GM23338 (cell line): Measurements from ENCODE around the gene KRTAP7-1. TPM values are rescaled to one million over a fixed set of nuclear protein-coding genes. Genes with fewer than 3 reads are reported as not detected.
A peak's percentile ranks its signal among the peaks of the same experiment; 100 is the strongest.

Experiments used
- ATAC-seq: fragments of 200-7000 bp; cut with Tn5 transposase; 3 replicates; pipeline ENCODE4 v1.9.1; 2020
- DNase-seq: peaks from one replicate; pipeline ENCODE4 v3.0.0-alpha.2; 2015; ENCODE audit warnings: low spot score
- H2AFZ ChIP-seq: fragments of 200-600 bp; sonication (generic); 2 replicates; pipeline ENCODE4 v1.8.0; 2016; ENCODE audit warnings: antibody characterized with exemption, mild to moderate bottlenecking, moderate library complexity
- H3F3A ChIP-seq: fragments of 200-600 bp; sonication (generic); replicated peaks from 2 replicates; pipeline ENCODE4 v1.8.0; 2017; ENCODE audit warnings: antibody characterized with exemption, mixed run types, low read depth
- H3K27ac ChIP-seq: fragments of 200-600 bp; sonication (generic); 2 replicates; pipeline ENCODE4 v1.6.1; 2016; ENCODE audit warnings: low read depth
- H3K27me3 ChIP-seq: fragments of 200-600 bp; sonication (generic); 2 replicates; pipeline ENCODE4 v1.8.0; 2016; ENCODE audit warnings: mild to moderate bottlenecking, mixed run types, moderate library complexity; ENCODE audit not compliant: insufficient read depth
- H3K36me3 ChIP-seq: fragments of 200-600 bp; sonication (generic); 2 replicates; pipeline ENCODE4 v1.8.0; 2016; ENCODE audit warnings: mild to moderate bottlenecking; ENCODE audit not compliant: insufficient read depth
- H3K4me1 ChIP-seq: fragments of 200-600 bp; sonication (generic); 2 replicates; pipeline ENCODE4 v1.8.0; 2016; ENCODE audit warnings: mild to moderate bottlenecking, moderate library complexity; ENCODE audit not compliant: insufficient read depth
- H3K4me2 ChIP-seq: fragments of 200-600 bp; sonication (generic); 2 replicates; pipeline ENCODE4 v1.7.1; 2017; ENCODE audit warnings: mixed run types
- H3K4me3 ChIP-seq: fragments of 200-600 bp; sonication (generic); 2 replicates; pipeline ENCODE4 v1.6.1; 2016; ENCODE audit warnings: mixed run types
- H3K79me2 ChIP-seq: fragments of 200-600 bp; sonication (generic); replicated peaks from 2 replicates; pipeline ENCODE4 v1.8.0; 2017; ENCODE audit warnings: mild to moderate bottlenecking; ENCODE audit not compliant: insufficient read depth
- H3K9me2 ChIP-seq: fragments of 200-600 bp; sonication (generic); 2 replicates; pipeline ENCODE4 v1.8.0; 2017; ENCODE audit not compliant: insufficient read depth
- H4K20me1 ChIP-seq: fragments of 200-600 bp; sonication (generic); replicated peaks from 2 replicates; pipeline ENCODE4 v1.8.0; 2017; ENCODE audit warnings: mild to moderate bottlenecking; ENCODE audit not compliant: insufficient read depth
- H3K27ac Mint-ChIP-seq: 2 replicates; pipeline ENCODE4 v1.8.0; 2020; ENCODE audit warnings: inconsistent platforms, mild to moderate bottlenecking, moderate library complexity, mixed read lengths
- H3K27me3 Mint-ChIP-seq: 3 replicates; pipeline ENCODE4 v1.8.0; 2022; ENCODE audit warnings: low read depth, mild to moderate bottlenecking, moderate library complexity, mixed read lengths, inconsistent platforms; ENCODE audit not compliant: insufficient read depth, poor library complexity
- H3K36me3 Mint-ChIP-seq: 3 replicates; pipeline ENCODE4 v1.8.0; 2021; ENCODE audit warnings: low read depth, mild to moderate bottlenecking, inconsistent platforms, moderate library complexity, mixed read lengths
- H3K4me1 Mint-ChIP-seq: 3 replicates; pipeline ENCODE4 v1.8.0; 2020; ENCODE audit warnings: mild to moderate bottlenecking, inconsistent platforms, mixed read lengths
- H3K4me3 Mint-ChIP-seq: 3 replicates; pipeline ENCODE4 v1.8.0; 2021; ENCODE audit warnings: moderate library complexity, mild to moderate bottlenecking, inconsistent platforms, mixed read lengths
- H3K9me3 Mint-ChIP-seq: 3 replicates; pipeline ENCODE4 v1.8.0; 2020; ENCODE audit warnings: moderate library complexity, mild to moderate bottlenecking, inconsistent platforms, mixed read lengths
- CTCF ChIP-seq, 2 experiments: fragments of 200-600 bp in 1 of 2; sonication (generic) in 1 of 2; conservative IDR thresholded peaks; 2 replicates each; pipeline versions ENCODE4 v1.5.1 to v1.6.1; 2016 to 2017; ENCODE audit warnings: antibody characterized with exemption in 2 of 2, low read depth in 2 of 2, mild to moderate bottlenecking in 2 of 2, moderate library complexity in 1 of 2
- ETS1 ChIP-seq: IDR thresholded peaks from 2 replicates; pipeline ENCODE4 v1.6.1; 2016; ENCODE audit warnings: antibody characterized with exemption
- JUNB ChIP-seq: IDR thresholded peaks from one replicate; pipeline ENCODE4 v1.6.1; 2016; ENCODE audit warnings: antibody characterized with exemption; ENCODE audit not compliant: unreplicated experiment
- POLR2AphosphoS5 ChIP-seq: IDR thresholded peaks from 2 replicates; pipeline ENCODE4 v1.6.1; 2016; ENCODE audit warnings: antibody characterized with exemption, low read depth
- STAT1 ChIP-seq: IDR thresholded peaks from one replicate; pipeline ENCODE4 v1.6.1; 2016; ENCODE audit warnings: antibody characterized with exemption; ENCODE audit not compliant: unreplicated experiment
- polyA plus RNA-seq: library from polyadenylated mRNA; unstranded; fragments of >200 nt; fragmentation: Nextera tagmentation; extraction: Ambion mirVana; gene quantifications from 2 replicates; pipeline ENCODE4 v1.2.1, GENCODE V29; 2016
- total RNA-seq: library from RNA; depleted of rRNA; stranded (reverse); fragments of >200 nt; shearing (Covaris generic); gene quantifications from 2 replicates; pipeline ENCODE4 v1.2.3, GENCODE V29; 2014
- TF ChIP-seq, protein P1 (sequence below): IDR thresholded peaks from one replicate; pipeline ENCODE4 v1.6.1; 2018; ENCODE audit warnings: antibody characterized with exemption; ENCODE audit not compliant: unreplicated experiment

The KRTAP7-1 gene
- total and polyA plus RNA-seq, 2 experiments from 2014 or later, result not detected

DNA sequence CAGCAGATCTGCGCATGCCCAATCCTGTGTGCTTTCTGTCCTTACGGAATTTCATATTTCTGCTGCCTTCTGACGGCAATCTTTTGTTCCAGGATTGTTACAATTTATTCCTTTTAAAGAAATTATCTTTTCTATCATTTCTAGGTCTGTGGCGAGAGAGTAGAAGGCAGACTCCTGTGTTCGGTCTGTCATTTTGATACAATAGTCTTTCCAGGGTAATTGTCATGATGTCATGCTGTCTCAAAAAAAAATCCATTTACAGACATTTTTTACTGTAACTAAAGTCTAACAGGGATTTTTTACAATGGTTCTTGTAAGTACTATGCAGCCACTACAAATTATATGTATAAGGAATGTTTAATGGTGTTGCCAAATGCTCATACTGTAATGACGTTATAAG, 9.0 kb upstream of the KRTAP7-1 start (continued):
- no peak for TF ChIP-seq ETS1
- TF ChIP-seq, protein P1, sequence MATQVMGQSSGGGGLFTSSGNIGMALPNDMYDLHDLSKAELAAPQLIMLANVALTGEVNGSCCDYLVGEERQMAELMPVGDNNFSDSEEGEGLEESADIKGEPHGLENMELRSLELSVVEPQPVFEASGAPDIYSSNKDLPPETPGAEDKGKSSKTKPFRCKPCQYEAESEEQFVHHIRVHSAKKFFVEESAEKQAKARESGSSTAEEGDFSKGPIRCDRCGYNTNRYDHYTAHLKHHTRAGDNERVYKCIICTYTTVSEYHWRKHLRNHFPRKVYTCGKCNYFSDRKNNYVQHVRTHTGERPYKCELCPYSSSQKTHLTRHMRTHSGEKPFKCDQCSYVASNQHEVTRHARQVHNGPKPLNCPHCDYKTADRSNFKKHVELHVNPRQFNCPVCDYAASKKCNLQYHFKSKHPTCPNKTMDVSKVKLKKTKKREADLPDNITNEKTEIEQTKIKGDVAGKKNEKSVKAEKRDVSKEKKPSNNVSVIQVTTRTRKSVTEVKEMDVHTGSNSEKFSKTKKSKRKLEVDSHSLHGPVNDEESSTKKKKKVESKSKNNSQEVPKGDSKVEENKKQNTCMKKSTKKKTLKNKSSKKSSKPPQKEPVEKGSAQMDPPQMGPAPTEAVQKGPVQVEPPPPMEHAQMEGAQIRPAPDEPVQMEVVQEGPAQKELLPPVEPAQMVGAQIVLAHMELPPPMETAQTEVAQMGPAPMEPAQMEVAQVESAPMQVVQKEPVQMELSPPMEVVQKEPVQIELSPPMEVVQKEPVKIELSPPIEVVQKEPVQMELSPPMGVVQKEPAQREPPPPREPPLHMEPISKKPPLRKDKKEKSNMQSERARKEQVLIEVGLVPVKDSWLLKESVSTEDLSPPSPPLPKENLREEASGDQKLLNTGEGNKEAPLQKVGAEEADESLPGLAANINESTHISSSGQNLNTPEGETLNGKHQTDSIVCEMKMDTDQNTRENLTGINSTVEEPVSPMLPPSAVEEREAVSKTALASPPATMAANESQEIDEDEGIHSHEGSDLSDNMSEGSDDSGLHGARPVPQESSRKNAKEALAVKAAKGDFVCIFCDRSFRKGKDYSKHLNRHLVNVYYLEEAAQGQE, result no peak

GRCh38 chr21:30831194-30831765, 1.7 kb upstream of the KRTAP7-1 start:
- Mint-ChIP-seq H3K27ac (no peak overlapping the region), H3K4me3 (no peak overlapping the region), H3K36me3 (no peaks in the 10 kb centered on the region), H3K27me3 (no peaks in the 10 kb centered on the region), H3K9me3 (no peaks in the 10 kb centered on the region; the same call in 2 of the 3 replicates), H3K4me1 (no peaks in the 10 kb centered on the region)
- Histone ChIP-seq H4K20me1 (no peaks in the 10 kb centered on the region), H3K27ac (no peak overlapping the region), H3K4me3 (no peak overlapping the region), H3K27me3 (no peaks in the 10 kb centered on the region), H2AFZ (no peak overlapping the region), H3K79me2 (no peaks in the 10 kb centered on the region), H3K4me2 (no peak overlapping the region), H3F3A (no peaks in the 10 kb centered on the region), H3K4me1 (no peaks in the 10 kb centered on the region), H3K9me2 (peaks cover 6% of the 10 kb centered on the region; the same call in 1 of the 2 replicates), H3K36me3 (no peaks in the 10 kb centered on the region)
- no peak for TF ChIP-seq JUNB
- no peak for TF ChIP-seq POLR2AphosphoS5
- peak; percentile 75 to 89 for TF ChIP-seq CTCF (conservative IDR thresholded peaks at IDR 0.05; ENCODE audit: low read depth in 2 of 2)
- TF ChIP-seq STAT1, result no peak
- ATAC-seq, result peak; percentile 64
- peak; percentile 85 for DNase-seq
